Measurements from ENCODE around the gene CLASP1.
"Not testable (repeated sequence)": the region's sequence is repeated elsewhere in the genome, so short reads cannot be mapped to it uniquely, and the experiment has no call there.

CLASP1 gene

DNA sequence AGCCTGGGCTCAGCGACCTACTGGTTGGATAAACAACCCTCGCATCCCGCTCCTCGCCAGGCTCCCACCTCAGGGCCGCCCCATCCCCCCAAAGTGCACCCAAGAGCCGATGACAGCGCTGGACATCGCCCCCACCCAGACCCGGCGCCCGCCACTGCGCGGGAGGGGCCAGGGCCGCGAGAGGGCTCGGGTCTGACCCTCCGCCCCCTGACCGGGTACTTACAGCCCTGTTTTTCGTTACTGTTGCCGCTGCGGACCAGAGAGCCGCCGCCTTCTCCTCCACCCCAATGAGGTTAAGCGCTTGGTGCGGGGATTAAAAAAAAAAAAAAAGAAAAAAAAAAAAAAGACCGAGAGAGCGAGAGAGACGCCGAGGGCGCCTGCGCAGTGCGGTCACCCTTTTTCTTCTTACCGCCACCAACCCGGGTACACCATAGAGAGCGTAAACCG lies at the start of gene CLASP1:
CLASP1 (minus strand) TSS at position 314 of the 447 bp plus-strand sequence. CDS start 43,567 bp downstream, outside the sequence.
- no peak for DNase-seq (ENCODE audit: low read depth in 2 of 2)

DNA sequence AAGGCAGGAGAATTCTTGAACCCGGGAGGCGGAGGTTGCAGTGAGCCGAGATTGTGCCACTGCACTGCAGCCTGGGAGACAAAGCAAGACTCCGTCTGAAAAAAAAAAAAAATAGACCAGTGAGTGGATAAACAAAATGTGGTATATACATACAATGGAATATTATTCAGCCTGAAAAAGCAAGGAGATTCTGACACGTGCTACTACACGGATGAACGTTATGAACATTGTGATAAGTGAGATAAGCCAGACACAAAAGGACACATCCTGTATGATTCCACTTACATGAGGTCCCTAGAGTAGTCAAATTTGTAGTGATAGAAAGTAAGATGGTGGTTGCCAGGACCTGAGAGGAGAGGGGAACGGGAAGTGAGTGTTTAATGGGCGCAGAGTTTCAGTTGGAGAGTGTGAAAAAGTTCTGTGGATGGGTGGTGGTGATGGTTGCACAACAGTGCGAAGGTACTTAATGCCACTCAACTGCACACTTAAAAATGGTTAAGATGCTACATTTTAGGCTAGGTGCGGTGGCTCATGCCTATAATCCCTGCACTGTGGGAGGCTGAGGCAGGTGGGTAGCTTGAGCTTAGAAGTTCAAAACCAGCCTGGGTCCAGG lies 49.2 kb upstream of the CLASP1 start:
- DNase-seq (ENCODE audit: low read depth in 2 of 2): no peak

DNA sequence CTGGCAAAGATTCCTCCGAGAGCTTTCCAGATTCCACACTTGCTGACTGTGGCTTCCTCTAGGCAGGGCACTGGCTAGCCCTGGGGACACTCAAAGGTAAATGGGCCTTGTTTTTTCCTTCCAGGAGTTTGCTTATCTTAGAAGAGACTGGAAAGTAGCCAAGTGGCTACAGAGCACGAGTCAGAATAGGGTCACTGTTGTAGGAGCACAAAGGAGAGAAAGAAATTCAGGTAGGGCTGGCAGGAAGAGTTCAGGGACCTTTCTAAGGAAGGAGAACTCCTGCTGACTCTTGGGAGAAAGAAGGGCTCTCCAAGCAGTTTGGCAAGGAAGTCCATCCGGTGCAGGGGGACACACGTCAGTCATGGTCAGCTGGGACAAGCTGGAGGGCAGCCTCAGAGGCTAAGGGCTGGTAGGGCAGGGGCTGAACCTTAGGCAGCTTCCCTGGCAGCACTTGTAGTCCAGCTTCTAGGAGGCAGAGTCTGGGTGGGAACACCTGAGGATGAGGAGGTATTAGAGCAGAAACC lies 47.9 kb upstream of the CLASP1 start:
- DNase-seq (ENCODE audit: low read depth in 2 of 2): no peak

DNA sequence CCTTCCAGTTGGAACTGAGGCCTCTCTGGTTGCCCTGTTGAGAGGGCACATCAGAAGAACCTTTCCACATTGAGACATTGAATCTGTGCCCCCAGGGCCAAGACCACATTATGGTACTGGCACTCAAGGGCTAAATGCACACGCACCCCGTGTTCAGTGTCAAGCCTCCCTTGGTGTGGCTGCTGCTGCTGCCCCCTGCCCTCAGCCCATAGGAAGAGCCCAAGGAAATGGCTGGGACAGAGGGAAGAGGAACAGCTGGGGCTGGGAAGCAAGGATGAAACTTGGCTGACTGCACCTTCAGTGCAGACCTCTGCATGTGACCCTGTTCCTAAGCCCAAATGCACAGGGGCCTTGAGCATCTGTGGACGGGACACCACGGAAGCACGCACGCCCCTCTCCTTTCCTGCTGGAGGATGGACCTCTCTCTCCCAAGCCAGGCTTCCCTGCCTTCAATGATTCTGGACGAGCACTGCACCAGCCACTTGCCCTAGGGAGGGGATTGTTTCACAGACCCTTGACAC lies 47.2 kb upstream of the CLASP1 start:
- DNase-seq (ENCODE audit: low read depth in 2 of 2): no peak

DNA sequence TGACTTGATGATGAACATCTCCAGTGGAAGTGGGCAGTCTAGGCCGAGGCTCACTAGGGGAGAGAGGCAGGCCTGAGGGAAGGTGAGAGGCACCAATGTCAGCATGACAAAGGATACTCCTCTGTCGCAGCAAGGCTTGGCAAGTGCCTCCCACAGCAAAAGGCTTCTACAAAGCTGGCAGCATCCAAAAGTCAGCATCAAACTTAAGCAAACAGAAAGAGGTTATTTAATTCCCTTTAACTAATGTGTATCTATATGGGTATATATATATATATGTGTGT lies 45.8 kb upstream of the CLASP1 start:
- DNase-seq (ENCODE audit: low read depth in 2 of 2): no peak

DNA sequence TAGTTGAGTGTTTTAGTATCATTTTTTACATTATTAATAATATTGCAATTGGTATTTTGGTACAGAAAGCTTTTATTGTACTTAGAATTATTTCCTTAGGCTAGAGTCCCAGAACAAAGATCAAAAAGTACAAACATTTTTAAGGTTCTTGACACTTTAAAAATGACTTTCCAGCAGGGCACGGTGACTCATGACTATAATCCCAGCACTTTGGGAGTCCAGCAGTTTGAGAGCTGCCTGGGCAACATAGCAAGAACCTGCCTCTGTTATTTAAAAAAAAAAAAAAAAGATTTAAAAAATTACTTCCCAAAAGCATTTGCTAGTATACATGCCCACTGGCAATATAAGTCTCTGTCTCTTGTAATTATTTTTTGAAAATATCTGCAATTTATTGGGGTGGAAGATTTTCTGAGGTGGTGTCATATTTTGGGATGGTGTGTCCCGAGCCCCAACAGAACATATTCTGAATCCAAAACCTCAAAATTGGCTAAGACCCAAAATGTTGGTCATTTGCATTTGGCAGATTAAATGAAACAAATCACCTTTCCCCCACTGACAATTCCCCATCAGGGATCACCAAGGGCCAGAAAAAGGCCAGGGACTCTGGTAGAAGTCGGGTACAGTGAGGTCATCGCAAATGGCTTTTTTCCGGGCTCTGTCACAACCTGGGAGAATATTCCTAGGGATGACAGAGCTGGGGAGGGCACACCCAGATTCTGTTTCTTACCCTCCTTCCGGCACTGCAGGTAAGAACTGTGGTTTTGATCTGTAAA lies 45.3 kb upstream of the CLASP1 start:
- no peak for DNase-seq (ENCODE audit: low read depth in 2 of 2)

DNA sequence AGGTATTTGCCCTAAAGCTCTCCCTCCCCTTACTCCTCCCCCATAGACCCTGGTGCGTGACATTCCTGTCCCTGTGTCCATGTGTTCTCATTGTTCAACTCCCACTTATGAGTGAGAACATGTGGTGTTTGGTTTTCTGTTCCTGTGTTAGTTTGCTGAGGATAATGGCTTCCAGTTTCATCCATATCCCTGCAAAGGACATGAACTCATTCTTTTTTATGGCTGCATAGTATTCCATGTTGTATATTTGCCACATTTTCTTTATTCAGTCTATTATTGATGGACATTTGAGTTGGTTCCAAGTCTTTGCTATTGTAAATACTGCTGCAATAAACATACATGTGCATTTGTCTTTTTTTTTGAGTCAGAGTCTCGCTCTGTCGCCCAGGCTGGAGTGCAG lies 41.3 kb upstream of the CLASP1 start:
- not testable (repeated sequence) for DNase-seq (ENCODE audit: low read depth in 2 of 2)

DNA sequence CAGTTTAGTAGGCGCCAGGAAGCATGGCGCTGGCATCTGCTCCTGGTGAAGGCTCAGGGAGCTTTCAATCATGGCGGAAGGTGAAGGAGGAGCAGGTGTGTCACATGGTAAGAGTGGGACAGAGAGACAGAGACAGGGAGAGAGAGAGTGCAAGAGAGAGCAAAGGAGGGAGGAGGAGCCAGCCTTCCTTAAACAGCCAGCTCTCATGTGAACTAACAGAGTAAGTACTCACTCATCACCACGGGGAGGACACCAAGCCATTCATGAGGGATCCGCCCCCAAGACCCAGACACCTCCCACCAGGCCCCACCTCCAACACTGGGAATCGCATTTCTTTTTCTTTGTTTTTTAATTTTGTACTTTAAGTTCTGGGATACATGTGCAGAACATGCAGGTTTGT lies 40.8 kb upstream of the CLASP1 start:
- no peak for DNase-seq (ENCODE audit: low read depth in 2 of 2)

DNA sequence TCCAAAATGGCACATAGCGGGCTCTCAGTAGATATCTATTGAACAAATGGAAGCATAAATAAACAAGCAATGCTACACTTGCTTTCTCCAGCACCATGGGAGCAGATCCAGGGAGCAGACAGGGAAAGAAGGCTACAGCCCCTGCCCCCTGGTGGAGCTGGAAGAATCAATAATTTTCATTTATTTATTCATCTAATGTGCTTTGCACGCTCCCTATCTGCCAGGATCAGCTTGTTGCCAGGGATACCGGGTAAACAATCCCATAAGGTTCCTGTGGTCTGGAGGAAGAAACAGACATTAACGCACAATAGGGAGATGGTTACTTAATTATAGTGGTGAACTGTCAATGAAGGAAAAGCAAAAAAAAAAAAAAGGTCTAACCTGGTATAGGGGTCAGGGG lies 40.1 kb upstream of the CLASP1 start:
- DNase-seq (ENCODE audit: low read depth in 2 of 2): no peak

DNA sequence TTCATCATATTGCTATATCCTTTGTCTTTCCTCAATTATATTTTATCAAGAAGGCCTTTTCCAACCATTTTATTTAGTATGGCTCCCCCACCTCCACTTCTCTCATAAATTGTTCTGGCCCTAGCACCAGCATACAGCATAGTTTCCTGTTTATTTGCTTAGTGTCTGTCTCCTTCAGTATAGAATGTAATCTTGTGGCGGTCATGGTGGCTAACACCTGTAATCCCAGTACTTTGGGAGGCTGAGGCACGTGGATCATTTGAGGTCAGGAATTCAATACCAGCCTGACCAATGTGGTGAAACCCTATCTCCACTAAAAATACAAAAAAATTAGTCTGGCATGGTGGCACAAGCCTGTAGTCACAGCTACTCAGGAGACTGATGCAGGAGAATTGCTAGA lies 39.6 kb upstream of the CLASP1 start:
- no peak for DNase-seq (ENCODE audit: low read depth in 2 of 2)

DNA sequence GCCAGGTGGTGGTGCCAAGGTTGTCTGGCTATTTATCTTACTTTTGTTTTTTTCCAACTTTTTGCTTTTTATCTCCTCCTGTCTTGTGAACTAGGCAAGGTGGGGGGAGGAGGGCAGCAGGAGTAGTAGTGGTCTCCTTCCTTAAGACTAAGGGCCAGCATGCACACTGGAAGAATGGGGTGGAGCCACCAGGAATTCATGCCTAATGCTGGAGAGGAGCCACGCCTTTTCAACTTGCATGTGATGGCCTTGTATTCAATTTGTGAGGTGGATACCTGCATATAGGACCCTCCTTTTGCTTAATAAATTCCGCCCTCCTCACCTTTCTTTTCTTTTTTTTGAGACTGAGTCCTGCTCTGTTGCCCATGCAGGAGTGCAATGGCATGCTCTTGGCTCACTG lies 37.6 kb upstream of the CLASP1 start:
- no peak for DNase-seq (ENCODE audit: low read depth in 2 of 2)

DNA sequence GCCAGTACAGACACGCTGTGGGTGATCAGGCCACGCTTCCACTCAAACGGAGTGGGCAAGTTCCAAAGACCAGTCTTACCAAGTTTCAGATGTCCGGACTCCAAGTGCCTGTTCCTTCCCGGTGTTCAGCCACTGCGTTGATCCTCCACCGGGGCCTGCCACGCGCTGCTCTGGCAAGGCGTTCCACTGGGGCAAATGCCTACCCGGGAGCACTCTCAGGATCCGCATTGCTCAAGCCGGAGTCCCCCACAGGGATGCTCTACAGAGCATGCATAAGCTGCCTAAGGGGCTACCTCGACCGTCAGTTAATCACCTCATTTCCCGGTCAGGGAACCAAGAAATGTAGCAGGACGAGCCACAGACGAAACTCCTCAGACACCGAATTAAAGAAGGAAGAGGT lies 37.0 kb upstream of the CLASP1 start:
- DNase-seq (ENCODE audit: low read depth in 2 of 2): no peak

DNA sequence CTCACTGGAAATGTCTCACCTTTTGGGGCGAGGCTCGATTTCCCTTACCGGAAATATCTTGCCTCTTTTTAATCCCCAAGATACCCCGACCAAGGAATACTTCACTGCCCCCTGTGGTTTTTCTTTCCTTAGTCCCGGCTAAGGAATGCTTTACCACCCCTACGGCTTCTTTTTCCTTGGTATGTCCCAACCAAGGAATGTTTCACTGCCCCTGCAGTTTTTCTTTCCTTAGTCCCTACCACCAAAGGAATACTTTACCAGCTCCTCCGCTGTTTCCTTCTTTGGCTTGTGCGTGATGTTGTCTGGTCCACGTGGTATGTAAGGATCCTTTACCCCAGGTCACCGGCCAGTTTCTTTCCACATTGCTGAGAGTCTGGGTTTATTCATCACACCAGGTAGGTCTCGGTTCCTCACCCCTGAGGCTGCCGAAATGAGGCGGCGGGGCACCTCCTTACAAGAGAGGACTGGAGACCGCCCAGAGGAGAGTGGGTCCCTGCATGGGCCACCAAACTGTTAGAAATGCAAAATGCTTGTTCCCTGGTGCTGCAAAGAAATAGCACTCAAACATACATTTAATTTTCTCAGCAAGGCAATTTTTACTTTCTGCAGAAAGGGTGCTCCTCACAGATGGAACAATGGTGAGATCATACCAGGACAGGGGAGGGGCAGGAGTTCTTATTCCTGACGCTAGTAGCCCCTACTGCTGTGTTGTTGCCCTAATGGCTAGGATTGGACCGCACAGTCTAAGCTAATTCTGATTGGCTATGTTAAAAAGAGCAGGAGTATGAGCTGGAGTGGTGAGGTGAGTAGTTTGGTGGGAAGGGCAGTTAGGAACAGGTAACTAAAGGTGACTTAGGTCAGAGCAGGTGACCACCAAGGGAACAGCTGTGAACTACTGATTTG lies 33.4 kb upstream of the CLASP1 start:
- no peak for DNase-seq (ENCODE audit: low read depth in 2 of 2)

DNA sequence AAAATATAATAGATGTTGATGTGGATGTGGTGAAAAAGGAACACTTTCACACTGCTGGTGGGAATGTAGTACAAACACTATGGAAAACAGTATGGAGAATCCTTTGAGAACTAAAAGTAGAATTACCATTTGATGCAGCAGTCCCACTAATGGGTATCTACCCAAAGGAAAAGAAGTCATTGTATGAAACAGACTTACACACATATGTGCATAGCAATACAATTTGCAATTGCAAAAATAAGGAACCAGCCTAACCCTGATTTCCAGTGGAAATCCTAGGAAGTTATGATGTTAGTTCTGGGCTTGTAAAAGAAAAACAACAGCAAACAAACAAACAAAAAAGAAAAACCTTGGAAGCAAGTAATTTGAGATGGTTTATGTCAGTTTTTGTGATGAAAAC lies 28.6 kb upstream of the CLASP1 start:
- DNase-seq (ENCODE audit: low read depth in 2 of 2): no peak

DNA sequence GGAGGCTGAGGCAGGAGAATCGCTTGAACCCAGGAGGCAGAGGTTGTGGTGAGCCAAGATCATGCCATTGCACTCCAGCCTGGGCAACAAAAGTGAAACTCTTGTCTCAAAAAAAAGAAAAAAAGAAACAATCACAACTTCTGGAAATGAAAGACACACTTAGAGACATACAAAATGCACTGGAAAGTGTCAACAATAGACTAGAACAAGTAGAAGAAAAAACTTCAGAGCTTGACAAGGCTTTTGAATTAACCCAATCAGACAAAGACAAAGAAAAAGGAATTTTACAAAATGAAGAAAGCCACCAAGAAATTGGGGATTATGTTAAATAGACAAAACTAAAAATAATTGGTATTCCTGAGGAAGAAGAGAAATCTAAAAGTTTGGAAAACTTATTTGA lies 22.4 kb upstream of the CLASP1 start:
- DNase-seq (ENCODE audit: low read depth in 2 of 2): not testable (repeated sequence)

DNA sequence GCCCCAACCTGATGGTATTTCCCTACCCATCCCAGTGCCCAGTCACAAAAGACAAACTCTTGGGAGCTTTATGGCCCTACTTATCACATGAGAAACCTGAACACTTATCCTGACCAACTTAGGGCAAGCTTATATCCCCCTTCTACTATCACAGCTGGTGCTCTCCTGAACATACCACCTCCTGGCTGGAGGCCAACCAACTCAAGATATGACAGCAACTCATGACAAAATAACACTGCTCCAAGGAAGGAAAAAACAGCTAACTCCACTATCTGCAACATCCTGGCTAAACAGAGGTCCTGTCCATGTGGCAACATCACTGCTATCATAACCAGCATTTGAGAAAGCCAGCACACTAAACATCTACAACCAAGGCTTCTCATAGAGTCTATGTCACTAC lies 20.9 kb upstream of the CLASP1 start:
- no peak for DNase-seq (ENCODE audit: low read depth in 2 of 2)

DNA sequence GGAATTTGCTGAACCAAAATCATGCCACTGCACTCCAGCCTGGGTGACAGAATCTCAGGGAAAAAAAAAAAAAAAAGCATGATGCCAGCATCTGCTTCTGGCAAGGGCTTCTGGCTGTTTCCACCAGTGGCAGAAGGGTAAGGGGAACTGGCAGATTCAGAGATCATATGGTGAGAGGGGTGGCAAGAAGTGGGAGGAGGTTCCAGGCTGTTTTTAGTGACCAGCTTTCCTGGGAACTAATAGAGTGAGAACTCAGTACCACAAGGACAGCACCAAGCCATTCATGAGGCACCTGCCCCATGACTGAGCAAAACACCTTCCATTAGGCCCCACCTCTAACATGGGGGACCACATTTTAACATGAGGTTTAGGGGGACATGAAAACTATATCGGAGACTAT lies 18.4 kb upstream of the CLASP1 start:
- no peak for DNase-seq (ENCODE audit: low read depth in 2 of 2)

DNA sequence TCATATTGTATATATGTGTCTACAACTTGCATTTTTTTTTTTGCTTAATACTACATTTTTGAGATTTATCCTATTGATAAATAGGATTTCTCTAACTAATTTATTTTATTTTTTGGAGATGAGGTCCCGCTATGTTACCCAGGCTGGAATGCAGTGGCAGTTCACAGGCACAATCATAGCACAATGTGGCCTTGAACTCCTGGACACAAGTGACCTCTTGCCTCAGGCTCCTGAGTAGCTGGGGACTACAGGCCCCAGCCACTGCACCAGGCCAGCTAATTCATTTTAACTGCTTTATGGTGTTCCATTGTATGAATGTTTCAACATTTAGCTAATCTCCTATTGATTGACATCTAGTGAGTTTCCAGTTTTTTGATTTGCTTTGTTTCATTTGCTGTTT lies 16.8 kb upstream of the CLASP1 start:
- no peak for DNase-seq (ENCODE audit: low read depth in 2 of 2)

DNA sequence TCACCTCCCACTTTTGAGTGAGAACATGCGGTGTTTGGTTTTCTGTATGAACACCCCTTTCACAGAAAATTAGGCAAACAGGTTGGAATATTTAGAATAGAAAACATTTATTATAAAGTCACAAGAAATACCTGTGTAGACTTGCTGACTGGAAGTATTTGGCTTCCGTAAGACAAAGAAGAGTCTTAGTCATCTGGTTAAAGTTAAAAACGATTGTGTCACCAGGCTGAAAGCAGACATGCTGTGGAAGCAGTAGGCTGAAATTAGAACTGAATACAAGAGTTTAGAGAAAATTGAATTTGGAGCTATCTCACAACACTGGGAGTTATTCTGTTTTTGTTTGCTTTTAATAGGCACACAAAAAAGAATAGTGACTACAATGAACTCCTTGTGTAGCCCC lies 16.2 kb upstream of the CLASP1 start:
- DNase-seq (ENCODE audit: low read depth in 2 of 2): no peak

DNA sequence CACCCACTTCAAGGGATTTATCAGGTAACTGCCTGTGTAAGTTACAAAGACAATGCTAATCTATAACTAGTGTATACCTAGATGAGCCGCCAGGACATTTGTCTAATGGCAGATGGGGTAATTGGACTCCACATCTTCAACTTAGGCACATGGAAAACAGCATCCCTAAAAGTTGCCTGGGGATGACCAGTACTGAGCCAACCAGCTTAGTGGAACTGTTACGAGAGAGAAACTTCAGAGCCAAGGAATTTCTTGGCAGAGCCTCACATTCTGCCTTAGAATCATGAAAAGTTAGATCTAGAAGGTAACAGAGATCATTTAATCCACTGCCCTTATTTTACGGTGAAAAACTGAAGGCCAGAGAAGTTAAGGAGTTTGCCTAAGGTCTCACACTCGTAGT lies 15.5 kb upstream of the CLASP1 start:
- DNase-seq (ENCODE audit: low read depth in 2 of 2): no peak

DNA sequence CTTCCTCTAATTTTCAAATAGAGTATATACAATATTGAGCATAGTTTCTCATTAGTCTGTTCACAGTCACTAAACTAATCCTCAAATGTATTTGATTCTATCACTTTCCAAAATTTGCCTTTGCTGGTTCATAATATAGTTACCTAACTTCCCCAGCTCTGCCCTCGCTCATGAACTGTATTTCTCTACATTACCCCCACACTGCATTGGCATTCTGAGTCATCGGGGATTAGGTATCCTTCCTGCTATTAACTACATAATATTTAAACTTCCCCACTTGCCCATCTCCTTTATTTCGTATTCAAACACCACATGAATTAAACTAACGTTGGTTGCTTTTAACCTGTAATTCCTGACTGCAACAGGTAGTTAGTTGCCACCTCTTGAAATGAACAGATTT lies 14.8 kb upstream of the CLASP1 start:
- no peak for DNase-seq (ENCODE audit: low read depth in 2 of 2)

DNA sequence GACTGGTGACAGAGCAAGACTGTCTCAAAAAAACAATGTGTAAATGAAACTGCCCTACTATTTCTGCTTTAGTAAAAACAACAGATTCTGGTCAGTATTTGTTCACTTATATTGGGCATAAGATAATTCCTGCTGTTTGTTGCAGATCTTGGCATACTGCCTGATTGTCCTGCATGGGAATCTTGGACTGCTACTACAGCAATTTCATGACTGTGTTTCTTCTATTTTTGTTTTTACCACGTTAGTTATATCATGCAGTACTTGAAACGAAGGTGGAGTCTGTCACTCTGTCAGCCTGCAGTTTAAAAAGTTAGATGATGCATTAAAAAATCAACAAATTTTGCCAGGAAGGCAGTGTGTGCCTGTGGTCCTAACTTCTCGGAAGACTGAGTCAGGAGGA lies 14.2 kb upstream of the CLASP1 start:
- no peak for DNase-seq (ENCODE audit: low read depth in 2 of 2)

Data from stimulated activated CD4-positive, alpha-beta T cell treated with anti-CD3 and anti-CD28 coated beads, Interleukin-1b, Interleukin-23, amount 100 ng/mL, for 1 hour (primary cell).